ENCODE results near the gene RPL18A.
"Not testable (repeated sequence)": the region's sequence is repeated elsewhere in the genome, so short reads cannot be mapped to it uniquely, and the experiment has no call there.

RPL18A gene

GRCh38 chr19:17866312-17866963 lies 6.7 kb downstream of the RPL18A start:
- no peak for DNase-seq (ENCODE audit: low read depth in 2 of 2, low spot score in 1 of 2)

GRCh38 chr19:17866964-17867486 lies 7.3 kb downstream of the RPL18A start:
- DNase-seq (ENCODE audit: low read depth in 2 of 2, low spot score in 1 of 2): no peak

- no peak for DNase-seq (ENCODE audit: low read depth in 2 of 2, low spot score in 1 of 2)
Observed at GRCh38 chr19:17868669-17869068, 9.0 kb downstream of the RPL18A start.

- no peak for DNase-seq (ENCODE audit: low read depth in 2 of 2, low spot score in 1 of 2)
Observed at GRCh38 chr19:17869114-17869608, 9.5 kb downstream of the RPL18A start.

DNA sequence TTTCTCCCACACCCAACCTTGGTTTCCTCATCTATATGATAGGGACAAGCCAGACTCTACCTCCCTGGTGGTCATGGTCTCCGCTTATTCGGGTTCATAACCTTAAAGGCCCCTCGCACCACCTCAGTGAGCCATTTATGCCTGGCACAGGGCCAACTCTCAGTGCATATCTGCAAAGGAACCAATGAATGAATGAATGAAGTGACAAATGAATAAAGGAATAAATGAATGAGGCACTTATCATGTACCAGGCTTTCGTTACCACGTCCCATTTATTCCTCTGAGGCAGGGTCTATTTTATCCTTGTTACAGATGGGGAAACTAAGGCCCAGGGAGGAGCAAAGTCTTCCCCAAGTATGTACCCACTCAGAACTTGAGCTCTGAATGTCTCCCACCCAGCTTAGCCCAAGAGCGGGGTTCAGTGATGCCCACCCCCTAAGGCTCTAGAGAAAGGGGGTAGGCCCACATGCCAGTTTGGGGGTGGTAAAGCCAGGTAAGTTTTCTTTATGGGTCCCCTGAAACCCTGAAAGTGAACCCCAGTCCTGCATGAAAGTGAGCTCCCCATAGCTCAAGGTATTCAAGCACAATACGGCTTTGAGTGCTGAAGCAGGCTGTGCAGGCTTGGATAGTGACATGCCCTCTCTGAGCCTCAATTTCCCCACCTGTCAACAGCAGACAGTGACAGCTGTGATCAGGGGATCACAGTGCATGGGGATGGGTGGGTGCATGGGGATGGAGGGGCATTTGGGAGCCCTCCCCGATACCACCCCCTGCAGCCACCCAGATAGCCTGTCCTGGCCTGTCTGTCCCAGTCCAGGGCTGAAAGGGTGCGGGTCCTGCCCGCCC lies 11.5 kb downstream of the RPL18A start:
- no peak for DNase-seq (ENCODE audit: low read depth in 2 of 2, low spot score in 1 of 2)

- DNase-seq (ENCODE audit: low read depth in 2 of 2, low spot score in 1 of 2): no peak
Observed at GRCh38 chr19:17871878-17872250, 12.2 kb downstream of the RPL18A start, which contains the start of gene SLC5A5. TSS of gene SLC5A5 (plus strand) at chr19:17871945. CDS start at chr19:17872320, 375 bp downstream.

- DNase-seq (ENCODE audit: low read depth in 2 of 2, low spot score in 1 of 2): no peak
Observed at GRCh38 chr19:17872251-17873001, 12.7 kb downstream of the RPL18A start.

DNA sequence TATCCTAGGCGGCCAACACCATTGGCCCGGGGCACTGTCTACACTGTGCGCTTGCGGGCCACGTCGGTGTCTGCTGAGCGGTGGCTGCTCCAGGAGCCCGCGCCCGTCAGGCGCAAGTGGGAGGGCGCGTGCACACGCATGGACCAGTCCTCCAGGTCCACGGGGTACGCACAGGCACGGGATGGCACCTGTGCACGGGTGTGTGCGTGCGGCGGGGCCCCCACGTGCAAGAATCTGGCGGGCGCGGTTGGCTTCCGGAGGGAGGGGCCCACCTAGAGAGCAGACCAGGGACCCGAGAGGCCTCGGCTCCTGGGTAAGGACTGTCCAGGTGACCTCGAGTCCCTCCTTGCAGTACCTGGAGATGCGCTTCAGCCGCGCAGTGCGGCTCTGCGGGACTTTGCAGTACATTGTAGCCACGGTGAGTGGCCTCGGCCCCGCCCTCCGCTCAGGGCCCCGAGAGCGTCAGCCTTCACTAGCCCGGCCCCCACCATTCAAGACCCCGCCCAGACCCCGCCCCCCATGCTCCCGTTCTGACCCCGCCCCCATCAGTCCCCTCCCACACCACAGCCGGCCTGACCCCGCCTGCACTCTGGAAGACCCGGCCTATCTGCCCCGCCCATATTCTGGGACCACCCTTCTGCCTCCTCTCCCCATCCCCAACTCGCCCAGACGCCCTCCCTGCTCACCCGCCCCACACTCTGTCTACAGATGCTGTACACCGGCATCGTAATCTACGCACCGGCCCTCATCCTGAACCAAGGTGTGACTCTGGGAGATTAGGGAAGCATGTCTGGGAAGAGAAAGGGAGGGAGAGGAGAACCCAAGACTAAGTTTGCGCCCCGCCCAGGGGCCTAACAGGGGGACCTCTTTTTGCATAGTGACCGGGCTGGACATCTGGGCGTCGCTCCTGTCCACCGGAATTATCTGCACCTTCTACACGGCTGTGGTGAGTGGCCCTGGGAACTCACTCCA lies 14.4 kb downstream of the RPL18A start:
- DNase-seq (ENCODE audit: low read depth in 2 of 2, low spot score in 1 of 2): no peak

DNA sequence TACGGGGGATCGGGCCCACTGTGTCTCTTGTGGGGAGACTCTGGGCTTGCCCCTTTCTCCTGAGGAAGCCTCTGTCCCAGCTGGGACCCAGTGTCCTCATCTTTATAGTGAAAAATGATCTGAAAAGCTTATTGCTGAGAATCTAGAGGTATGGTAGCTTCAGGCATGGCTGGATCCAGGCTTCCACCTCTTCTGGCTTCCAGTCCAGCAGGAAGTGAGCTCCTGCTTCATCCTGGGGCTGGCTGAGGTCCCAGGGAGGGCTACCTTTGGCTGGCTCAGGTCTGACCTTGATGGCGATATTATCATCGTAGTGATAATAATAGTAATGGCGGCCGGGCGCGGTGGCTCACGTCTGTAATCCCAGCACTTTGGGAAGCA lies 15.0 kb downstream of the RPL18A start:
- DNase-seq (ENCODE audit: low read depth in 2 of 2, low spot score in 1 of 2): no peak

DNA sequence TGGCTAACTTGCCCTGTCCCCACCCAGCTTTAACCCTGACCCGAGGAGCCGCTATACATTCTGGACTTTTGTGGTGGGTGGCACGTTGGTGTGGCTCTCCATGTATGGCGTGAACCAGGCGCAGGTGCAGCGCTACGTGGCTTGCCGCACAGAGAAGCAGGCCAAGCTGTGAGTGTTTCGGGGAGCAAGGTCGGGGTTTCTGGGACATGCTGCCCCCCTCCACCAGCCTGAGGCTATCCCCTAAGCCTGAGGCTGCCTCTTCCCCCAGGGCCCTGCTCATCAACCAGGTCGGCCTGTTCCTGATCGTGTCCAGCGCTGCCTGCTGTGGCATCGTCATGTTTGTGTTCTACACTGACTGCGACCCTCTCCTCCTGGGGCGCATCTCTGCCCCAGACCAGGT lies 18.0 kb downstream of the RPL18A start:
- DNase-seq (ENCODE audit: low read depth in 2 of 2, low spot score in 1 of 2): no peak

DNA sequence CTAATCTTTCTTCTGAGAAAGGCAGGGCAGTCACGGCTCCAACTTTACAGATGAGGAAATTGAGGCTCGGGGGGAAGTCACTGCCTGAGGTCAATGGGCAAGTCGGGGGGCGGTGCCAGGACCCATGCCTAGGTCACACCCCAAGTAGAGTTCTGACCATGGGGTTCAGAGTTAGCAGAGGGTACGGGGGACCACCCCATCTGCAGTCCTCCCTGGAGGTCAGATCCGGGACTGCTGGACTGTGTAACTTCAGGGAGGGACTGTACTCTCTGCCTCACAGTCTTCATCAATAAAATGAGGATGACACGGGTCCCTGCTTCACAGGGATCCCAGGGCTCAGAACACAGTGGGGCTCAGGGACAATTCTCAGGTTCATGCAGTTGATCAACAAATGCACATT lies 19.8 kb downstream of the RPL18A start:
- no peak for DNase-seq (ENCODE audit: low read depth in 2 of 2, low spot score in 1 of 2)

- no peak for DNase-seq (ENCODE audit: low read depth in 2 of 2, low spot score in 1 of 2)
Observed at GRCh38 chr19:17881701-17882100, 22.0 kb downstream of the RPL18A start.

DNA sequence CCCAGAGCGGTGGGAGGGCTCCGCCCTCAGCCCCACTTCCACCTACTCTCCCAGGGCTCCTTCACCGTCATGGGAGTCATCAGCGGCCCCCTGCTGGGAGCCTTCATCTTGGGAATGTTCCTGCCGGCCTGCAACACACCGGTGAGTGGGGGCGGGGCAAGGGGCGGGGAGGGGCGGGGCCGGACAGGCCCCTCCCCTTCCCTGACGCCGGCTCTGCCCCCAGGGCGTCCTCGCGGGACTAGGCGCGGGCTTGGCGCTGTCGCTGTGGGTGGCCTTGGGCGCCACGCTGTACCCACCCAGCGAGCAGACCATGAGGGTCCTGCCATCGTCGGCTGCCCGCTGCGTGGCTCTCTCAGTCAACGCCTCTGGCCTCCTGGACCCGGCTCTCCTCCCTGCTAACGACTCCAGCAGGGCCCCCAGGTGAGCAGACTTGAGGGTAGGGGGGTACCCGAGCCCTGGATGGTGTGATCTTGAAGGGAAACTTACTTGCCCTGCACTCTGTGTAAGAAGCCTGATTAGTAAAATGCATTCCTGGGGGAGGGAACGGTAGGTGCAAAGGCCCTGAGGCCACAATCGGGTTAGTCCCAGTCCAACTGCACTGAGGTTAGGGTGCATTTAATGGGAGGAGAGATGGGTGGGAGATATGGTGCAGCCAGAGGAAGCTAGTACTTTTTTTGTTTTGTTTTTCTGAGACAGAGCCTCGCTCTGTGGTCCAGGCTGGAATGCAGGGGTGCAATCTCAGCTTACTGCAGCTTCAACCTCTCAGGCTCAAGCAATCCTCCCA lies 24.1 kb downstream of the RPL18A start:
- no peak for DNase-seq (ENCODE audit: low read depth in 2 of 2, low spot score in 1 of 2)

DNA sequence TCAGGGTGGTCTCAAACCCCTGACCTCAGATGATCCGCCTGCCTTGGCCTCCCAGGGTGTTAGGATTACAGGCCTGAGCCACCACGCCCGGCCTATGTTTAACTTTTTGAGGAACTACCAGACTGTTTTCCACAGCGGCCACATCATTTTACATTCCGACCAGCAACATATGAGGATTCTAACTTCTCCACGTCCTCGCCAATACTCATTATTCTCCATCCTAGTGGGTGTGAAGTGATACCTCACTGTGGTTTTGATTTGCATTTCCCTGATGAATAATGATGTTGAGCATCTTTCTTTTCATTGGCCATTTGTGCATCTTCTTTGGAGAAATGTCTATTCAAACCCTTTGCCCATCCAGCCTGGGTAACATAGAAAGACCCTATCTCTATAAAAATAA lies 26.8 kb downstream of the RPL18A start:
- DNase-seq (ENCODE audit: low read depth in 2 of 2, low spot score in 1 of 2): no peak

DNA sequence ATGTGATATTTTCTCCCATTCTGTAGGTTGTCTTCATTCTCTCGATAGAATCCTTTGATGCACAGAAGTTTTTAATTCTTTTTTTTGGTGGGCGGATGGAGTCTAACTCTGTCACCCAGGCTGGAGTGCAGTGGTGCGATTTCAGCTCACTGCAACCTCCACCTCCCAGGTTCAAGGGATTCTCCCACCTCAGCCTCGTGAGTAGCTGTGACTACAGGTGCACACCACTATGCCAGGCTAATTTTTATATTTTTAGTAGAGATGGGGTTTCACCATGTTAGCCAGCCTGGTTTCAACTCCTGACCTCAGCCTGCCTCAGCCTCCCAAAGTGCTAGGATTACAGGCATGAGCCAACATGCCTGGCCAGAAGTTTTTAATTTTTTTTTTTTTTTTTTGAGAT lies 27.5 kb downstream of the RPL18A start:
- not testable (repeated sequence) for DNase-seq (ENCODE audit: low read depth in 2 of 2, low spot score in 1 of 2)

GRCh38 chr19:17888260-17888659 lies 28.6 kb downstream of the RPL18A start:
- no peak for DNase-seq (ENCODE audit: low read depth in 2 of 2, low spot score in 1 of 2)

DNA sequence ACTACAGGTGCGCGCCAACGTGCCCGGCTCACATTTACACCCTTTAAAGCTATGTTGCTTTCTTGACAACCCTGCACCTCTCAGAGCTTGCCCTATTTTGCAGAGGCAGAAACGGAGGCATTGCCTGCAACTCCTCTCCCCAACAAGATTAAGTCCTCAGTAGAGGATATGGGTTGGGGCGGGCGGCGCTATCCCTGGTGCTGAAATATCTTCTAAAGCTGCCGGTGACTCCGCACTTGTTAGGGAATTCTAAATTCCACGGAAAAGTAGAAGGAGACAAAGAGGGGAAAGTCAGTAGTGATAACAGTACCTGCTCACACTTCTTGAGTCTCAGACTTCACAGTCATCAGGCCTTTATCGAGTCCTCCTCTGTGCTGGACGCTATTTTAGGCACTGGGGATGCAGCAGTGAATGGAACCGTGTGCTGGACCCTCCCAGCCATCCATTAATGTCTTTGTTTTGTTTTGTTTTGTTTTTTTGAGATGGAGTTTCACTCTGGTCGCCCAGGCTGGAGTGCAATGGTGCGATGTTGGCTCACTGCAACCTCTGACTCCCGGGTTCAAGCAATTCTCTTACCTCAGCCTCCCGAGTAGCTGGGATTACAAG lies 30.0 kb downstream of the RPL18A start:
- no peak for DNase-seq (ENCODE audit: low read depth in 2 of 2, low spot score in 1 of 2)

DNA sequence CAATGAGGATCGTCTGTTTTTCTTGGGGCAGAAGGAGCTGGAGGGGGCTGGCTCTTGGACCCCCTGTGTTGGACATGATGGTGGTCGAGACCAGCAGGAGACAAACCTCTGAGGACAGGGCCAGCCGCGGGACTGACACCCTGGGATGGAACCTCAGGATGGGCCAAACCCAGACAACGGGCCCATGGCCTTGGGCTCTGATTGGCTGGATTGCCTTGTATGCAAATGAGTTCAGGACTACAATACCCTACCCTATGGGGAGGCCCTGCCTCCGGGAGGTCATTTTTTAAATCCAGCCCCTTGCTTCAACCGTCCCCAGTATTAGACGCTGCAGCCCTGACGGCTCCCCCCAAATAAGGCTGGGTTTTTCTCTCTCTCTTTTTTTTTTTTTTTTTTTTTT lies 34.1 kb downstream of the RPL18A start:
- DNase-seq (ENCODE audit: low read depth in 2 of 2, low spot score in 1 of 2): no peak

- DNase-seq (ENCODE audit: low read depth in 2 of 2, low spot score in 1 of 2): no peak
Observed at GRCh38 chr19:17902701-17903100, 43.0 kb downstream of the RPL18A start.

Data from stimulated activated CD8-positive, alpha-beta memory T cell treated with anti-CD3 and anti-CD28 coated beads, Interleukin-4, amount 100 ng/mL, for 4 hours (primary cell).